ENCODE measurements around the gene EZH1.

- TF ChIP-seq EZH2 (IDR thresholded peaks at IDR 0.05; ENCODE audit: insufficient read depth, poor library complexity, severe bottlenecking) (no peak), EZH2phosphoT487 (IDR thresholded peaks at IDR 0.05; ENCODE audit: insufficient read depth, low read depth) (no peak)
Observed at GRCh38 chr17:42670789-42671657, 73.8 kb downstream of the EZH1 start.

All from GM23248 (cell line).